ENCODE results near the gene C5orf15.
A peak's percentile ranks its signal among the peaks of the same experiment; 100 is the strongest.

Gene C5orf15

DNA sequence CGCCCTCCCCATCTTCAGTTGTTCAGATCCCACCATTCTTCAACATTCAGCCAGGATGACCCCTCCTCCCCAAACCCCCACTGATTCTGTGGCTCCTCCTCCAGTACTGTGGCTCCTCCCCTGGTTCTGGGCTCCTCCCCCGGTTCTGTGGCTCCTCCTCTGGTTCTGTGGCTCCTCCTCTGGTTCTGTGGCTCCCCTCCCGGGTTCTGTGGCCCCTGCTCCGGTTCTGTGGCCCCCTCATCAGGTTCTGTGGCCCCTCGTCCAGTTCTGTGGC lies 32.8 kb downstream of the C5orf15 start:
- no peak for DNase-seq

DNA sequence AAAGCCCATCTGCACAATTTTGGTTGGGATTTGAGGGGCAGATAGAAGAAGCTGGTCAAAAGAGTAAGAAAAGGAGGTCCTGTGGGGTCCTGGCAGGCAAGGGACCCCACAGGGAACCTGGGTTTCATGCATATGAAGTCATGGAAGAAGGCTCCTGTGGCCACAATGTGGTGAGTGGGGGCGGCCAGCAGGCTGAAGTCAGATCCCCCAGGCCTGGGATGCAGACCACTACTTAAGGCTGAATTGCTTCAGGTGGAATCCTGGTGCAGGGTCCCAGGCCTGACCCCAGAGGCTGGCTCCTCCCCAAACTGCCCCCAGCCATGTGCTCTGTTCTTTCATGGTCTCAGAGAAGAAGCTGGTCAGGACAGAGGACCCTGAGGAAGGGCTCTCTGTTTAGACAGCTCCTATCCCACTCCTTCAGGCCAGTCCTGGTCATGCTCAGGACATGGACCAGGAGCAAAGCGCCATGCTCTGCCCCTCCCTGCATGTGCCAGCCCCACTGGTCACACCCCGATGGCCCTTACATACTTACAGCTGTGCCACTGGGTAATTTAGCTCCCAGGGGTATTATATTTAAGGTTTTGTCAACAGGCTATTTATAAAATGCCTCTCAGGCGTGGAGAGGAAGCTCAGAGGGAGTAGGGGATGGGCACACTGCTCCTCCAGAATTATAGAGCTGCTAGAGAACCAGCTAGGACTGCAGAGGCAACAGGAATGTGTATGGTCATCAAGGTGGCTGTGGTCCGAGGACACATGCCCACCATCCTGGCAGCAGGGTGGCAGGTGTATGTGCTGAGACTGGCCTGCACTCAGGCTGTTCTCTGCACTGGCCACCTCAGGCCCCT lies 33.4 kb downstream of the C5orf15 start:
- peak; percentile 61 for DNase-seq

DNA sequence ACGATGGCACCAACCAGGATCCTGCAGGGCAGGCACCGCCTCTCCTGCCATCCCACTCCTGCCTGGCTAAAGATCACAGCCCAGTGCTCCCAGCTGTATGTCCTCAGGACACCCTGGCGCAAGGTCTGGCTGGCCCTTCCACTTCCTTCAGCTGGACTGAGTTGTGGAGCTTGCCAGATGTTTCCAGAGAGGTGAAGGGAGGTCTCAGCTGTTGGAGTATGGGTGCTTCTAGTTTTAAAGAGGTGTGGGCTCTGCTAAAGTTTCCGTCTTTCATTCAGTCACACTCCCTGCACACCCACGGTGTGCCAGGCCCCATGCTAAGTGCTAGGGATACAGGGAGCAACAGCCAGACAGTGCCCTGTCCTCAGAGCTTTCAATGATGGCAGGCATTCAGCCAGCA lies 34.1 kb downstream of the C5orf15 start:
- no peak for DNase-seq

DNA sequence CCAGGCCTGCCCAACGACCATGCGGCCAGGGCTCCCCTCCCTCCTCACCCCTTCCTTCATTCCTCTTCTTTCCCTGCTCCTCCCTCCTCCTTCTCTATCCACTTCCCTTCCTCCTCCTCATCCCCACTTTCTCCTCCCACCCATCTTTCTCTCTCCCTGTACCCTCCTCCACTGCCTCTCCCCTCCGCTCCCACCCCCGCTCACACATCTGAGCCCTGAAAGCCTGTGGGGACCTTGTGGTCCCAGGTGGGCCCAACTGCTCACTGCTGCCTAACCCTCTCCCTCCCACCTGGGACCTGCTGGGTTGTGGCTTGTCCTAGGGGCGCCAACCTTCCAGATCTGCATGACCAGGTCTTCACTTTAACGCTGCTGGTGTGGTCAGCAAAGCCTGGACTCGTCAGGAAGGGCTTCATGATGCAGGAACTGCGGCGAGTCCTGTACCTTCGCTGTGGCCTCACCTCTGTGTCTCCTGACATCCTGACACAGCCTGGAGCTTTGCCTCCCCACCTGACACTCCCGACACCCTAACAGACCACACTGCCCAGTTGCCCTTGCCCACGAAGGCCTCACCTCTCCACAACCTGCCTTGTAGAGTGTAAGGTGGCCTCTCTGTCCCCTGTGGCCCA lies 34.6 kb downstream of the C5orf15 start:
- DNase-seq: no peak

DNA sequence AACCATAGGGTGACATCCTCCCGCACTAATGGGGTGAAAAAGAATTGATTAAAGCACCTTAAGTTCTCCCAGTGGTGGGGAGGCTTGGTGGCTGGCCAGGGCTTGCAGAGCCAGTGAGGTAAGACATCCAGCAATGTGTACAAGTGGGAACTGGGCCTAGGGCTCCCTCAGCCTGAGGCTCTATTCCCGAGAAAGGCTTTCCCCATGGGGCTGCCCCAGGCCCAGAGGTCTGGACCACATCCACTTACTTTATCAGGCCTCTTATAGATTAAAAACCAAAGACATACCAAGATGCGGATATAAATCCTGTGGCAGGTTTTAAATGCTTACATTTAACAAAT lies 35.3 kb downstream of the C5orf15 start:
- no peak for DNase-seq

DNA sequence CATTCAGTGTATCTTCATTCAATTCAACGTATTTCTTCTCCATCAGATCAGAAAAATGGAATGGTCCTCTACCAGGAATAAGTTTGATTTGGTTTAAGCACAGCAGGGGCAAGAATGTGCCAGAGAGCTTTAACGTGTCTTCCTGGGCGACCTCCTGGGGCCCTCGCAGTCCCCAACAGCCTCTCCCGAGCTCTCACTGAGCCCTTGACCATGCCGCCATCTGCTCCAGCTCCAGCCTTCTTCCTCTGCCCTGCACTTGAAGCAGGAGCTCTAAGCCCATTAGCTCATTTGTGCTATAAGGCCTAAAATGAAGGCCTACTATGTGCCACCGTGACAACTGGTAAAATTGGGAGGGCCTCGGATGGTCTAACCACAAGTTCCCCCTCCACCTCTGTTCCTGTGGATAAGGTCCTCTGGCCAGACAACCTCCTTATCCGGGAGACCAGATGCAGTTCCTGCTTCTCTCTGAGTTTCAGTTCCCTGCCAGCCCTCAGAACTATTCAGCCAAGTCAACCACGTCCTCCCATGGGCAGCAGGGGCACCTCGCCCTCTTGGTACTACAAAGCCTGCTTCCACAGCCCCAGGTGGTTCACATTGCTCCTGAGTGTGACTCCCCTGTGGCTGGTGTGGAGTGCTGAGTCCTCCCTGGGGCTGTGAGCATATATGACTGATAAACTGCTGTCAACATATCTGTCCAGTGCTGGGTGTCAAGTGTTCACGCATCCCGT lies 35.8 kb downstream of the C5orf15 start:
- DNase-seq: no peak

DNA sequence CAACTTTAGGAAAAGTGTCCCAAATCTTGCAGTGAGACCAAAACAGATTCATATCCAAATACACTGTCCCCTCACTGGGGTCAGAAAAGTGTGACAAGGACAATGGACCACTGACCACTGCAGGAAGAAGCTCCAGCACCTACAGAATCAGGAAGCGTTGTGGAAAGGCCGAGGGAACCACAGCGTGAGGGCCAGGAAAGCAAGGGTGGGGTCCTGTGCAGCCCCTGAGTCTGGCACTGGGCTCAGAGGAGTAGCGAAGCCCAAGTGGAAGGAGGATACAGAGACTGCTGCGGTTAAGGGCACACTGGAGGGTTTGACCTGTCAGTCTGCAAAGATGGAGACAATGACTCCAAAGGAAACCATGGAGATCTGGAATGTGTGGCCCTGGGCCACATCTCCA lies 36.9 kb downstream of the C5orf15 start:
- DNase-seq: no peak

DNA sequence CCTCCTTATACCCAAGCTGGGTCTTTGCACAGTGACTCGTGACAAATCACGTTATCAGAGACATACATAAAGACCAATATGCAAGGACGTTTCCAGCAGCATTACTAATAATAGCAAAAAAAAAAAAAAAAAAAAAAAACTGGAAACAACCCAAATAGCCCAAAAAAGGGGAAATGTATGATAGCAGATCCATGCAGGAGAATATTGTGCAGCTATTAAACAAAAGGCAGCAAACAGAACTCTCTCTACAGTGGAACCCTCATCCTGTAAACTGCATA lies 37.7 kb downstream of the C5orf15 start:
- DNase-seq: no peak

DNA sequence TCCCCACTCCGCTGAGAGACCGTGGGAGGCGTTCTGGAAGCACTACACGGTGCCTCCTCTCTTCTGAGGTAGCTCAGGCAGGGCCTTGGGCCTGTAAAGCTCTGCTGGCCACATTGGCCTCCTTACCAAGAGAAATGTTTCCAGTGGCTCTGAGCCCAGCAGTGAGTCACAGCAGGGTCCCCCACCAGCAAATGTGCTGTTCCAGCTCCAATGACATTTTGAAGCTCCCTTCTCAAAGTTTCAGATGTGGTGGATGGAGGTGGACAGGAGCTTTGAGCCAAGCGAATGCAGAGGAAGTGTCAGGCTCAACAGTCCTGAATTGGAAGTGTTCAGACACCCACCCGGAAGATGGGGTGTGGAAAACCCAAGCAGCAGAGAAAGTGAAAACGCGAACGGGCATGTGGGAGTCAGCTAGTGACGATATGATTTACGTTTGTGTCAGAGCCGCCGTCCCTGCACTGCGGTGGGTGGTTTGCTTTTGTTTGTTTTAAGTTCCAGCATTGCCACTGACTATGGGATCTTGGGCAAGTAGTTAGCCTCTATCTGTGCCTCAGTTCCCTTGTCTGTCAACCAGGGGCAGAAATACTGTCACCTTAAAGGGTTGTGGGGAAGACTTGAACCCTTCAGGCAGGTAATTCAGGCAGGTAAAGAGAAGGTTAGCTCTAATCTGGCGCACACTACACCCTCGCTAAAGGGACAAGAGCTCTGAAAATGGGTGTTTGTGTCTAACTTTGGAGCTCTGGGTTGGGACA lies 38.2 kb downstream of the C5orf15 start:
- no peak for DNase-seq

DNA sequence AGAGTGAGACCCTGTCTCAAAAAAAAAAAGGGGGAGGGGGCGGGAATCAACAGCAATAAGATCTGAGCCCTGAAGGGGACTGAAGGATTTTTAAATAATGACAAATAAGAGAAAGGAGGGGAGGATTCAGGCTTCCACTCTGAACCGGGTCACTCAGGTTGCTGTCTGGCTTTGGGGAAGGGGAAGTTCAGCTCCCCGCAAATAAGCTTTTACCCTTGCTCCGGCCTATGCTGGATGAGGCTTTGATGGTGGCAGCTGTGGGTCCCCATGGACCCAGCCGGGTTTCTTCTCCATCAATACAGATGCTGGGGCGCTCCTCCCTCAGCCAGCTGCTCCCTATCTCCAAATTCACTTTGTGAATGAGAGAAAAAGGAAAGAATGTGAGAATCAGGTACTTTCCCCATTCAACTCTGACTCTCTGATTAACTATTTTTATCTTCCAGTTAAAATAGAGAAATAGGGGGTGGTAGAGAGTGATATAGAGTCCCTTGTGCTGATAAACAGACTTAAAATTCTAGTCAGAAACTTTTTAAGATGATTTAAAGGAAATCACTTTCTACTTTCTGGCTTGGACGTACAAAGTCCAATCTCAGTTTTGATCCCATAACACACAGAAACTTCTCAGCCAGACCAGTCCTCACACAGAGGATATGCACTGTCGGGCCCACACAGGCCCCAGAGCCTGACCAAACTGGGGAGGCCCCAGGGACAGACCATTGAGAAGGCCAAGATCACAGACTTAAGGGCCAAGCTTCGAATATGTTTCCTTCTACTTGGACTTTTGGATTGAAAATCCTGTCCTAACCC lies 39.6 kb downstream of the C5orf15 start:
- no peak for DNase-seq

DNA sequence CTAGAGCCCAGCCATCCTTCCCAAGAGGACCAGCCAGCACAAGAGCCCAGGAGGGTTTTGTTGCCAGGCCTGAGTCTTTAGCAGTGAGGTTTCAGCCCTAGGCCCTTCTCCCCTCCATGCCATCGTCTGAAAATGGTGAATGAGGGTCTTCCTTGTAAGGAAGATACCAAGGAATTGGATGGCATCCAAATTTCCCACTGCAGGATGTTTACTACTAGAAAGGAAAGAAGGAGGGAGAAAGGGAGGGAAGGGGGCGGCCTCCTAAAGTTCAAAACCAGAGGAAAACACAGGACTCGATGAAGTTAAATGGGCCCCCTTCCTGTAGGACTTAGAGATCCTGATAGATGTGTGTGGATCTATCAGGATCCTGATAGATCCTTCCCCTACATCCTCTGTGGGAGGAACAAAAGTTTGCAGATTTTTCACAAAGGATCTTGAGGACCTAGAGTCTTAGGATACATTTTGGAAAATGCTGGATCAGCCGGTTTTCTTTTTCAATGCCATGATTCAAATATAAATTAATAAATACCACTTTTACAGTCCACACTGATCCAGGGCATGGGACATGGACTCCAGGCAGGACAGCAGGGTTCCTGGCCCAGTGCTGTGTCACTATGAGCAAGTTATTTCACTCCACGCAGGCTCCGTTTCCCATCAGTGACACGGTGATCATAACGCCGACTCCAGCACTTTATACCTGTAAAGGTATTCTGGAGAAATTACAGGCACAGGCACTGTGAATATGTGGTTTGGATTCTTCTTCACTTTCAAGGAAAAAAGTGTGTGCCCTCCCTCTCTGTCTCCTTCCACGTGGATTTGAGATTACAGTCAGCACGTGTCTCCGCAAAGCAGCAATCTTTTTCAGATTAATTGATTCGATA lies 40.9 kb downstream of the C5orf15 start:
- DNase-seq: no peak

DNA sequence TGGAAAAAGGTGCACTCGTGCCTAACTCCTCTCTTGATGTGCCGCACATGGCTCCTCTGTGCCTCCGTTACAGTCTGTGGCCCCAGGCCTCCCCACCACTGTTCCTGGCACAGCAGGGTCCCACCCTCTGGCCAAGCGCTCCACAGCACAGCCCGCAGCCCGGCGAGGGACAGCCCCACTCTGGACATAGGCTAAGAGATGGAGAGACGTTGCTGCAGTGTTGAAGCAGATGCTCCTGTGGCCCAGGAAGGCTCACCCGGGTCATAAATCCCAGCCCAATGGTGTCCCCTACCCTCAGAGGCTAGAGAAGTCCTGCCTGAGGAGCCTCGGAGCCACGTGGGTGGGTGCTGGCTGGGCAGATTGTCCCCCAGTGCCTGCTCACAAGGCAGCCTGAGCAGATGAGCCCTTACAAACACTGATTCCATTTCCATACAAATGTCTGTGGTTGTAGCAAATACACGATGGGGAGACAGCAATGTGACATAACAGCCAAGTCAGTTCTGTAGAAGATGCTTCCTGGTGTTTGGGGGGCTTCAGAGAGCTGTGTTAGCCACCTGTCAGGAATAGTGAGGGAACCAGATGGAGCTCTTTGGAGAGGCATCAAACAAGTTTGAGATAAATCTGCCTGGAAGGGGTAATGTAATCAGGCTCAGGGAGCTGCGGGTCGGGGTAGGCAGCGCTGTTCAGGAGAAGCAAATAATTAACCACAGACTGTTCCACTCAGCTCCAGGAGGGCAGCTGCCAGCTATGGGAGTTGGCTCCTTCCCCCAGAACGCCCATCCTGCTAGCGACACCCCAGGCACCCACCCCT lies 41.7 kb downstream of the C5orf15 start:
- DNase-seq: peak; percentile 25

DNA sequence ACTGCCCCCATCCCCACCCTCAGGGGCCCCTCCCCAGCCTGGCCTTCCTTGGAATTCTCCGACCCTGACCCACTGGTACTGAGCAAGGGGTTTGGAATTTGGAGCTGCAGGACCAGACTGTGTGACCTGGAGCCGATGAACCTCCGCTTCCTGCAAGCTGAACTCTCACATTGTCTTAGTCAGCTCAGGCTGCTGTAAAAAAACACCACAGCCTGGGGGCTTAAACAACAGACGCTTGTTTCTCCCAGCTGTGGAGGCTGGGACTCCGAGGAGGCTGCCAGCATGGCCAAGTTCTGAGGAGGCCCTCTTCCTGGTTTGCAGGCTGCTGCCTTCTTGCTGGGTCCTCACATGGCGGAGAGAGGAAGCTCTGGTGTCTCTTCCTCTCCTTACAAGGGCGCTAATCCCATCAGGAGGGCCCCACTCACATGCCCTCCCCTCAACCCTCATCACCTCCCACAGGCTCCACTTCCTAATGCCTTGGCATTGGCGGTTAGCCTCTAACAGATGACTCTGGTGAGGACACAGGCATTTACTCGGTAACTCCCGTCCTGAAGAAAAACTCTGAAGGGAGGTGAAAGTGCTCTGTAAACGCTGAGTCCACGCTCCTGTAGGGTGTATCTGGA lies 42.4 kb downstream of the C5orf15 start:
- DNase-seq: no peak

DNA sequence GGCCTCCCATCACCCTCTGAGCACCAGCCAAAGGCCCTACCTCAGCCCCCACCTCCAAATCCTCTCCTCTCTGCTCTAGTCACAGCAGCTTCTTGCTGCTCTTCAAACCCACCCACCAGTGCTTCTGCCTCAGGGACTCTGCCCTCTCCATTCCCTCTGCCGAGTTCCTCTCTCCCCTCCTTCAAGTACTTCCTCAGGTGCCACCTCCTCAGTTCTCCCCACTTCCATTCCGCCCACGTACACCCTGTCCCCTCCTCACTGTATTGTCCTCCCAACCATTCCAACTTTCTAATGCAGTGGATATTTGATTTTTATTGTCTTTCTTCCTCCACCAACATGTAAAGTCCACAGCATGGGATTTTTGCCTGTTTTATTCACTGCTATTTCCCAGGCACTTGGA lies 43.2 kb downstream of the C5orf15 start:
- no peak for DNase-seq

DNA sequence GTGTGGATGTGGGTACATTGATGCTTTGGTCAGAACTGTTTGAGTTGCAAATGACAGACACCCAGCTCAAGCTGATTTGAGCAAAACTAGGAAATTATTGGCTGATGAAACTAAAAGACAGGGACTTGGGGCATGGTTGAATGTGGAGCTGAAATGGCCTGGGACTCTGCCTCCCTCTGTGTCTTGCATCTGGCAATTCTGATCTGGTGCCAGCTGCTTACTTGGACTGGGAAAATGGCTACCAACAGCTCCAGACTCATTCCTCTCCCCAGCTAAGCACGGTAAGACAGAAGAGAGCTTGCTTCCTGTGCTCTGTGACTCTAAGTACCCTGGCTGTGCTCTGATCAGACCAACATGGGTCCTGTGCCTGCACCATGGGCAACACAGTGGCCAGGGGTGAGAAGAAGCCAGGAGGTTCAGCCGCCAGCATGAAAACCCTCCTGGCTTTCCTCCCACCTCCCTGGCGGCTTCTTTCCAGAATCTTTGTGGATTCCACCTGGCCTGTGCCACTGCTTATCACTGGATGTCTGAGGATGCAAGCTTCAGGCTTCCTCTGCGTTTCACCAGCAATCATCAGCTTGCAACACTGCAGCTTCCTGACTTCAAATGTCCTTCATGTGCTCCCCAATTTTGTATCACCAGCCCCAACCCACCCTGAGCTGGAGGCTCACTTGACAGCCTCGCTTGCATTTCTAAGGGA lies 44.1 kb downstream of the C5orf15 start:
- peak; percentile 40 for DNase-seq

DNA sequence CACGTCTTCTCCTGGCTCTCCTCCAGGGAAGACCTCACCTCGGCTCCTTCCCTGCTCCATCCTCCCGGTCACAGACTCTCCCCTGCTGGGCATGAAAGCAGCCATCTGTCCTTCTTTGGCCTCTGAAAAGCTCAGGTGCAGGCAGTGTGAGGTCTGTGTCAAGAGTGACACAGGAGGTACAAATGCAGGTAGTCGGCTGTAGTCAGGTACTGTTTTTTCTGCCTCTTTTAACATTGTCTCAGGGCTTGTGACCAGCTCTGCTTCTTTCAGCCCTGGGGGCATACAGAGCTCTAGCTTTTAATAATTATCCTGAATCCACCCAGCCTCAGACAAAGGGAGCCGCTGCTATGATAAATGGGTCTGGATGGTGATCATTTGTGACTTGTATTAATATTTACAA lies 46.4 kb downstream of the C5orf15 start:
- DNase-seq: peak; percentile 66

DNA sequence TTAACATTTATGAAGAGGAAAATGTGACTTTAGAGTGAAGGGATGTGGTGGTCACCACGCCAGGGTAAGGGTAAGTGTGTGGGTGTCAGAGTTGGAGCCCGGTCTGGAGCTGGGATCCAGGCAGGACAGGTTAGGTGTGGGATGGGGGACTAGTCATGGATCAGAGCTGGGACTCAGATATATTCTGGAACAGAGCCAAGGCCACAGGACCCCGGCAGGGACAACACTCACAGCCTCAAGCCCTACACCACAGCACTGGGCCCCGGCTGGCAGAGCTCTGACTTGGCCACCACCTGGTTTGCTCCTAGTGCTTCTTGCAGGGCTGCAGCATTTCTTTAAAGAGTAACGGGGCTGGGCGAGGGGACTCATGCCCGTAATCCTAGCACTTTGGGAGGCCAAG lies 47.4 kb downstream of the C5orf15 start:
- no peak for DNase-seq

DNA sequence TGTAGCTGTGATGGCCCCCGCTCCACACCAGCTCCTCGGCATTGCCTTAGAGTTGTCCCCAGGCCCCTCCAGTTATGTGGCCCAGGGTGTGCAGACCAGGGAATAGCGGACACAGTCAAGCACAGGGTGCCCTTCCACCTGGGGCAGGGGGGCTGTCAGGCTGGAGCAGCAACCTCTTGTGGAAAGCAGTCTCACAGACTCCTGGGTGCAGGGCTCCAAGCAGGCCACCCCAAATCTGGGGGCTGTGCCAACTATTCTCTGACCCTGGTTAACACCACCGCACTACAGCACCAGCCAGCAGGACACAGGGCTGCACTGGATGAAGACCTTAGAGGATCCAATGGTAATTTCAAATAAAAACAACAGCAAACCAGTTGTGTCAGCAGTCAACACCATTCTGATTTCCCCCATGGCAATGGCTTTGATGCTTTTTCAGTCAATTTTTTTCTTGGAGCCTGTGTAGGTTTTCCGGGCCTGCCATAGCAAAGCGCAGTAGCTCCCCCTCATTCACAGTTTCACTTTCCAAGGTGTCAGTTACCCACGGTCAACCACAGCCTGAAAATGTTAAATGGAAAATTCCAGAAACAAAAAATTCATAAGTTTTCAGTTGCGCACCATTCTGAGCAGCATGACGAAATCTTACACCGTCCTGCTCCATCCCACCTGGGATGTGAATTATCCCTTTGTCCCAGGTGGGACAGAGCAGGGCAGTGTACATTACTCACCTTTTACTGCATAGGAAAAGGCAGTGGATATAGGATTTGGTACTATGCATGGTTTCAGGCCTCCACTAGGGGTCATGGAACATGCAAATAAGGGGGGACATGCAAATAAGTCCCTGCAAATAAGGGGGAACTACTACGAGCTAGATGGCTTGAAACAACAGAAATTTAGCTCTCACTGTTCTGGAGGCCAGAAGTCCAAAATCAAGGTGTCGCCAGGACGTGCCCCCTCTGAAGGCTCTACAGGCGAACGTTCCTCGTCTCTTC lies 49.0 kb downstream of the C5orf15 start:
- DNase-seq: no peak

DNA sequence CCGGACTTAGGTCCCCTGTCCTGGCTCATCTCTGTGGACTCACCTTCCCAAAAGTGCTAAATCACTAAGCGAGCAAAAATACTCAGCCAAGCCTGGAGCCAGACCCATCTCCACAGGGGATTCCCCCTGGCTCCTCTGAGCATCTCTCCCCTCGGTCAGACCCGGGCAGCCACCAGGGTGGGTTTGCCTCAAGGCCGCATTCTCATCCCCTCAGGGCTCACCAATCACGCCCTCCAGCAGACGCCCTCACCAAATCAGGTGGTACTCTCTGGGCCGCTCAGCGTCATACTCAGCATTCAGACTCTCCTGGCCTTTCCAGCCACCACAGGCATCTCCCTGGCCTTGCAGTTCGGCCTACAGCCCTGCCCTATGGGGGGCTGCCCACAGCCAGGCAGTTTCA lies 49.7 kb downstream of the C5orf15 start:
- no peak for DNase-seq

Data from COR-L47 (cell line).